ENCODE measurements around the gene NFATC4. TPM values are rescaled to one million over a fixed set of nuclear protein-coding genes. Genes with fewer than 3 reads are reported as not detected.

Gene NFATC4
- total RNA-seq, 1 donor from 2014 or later: 37.0 TPM

DNA sequence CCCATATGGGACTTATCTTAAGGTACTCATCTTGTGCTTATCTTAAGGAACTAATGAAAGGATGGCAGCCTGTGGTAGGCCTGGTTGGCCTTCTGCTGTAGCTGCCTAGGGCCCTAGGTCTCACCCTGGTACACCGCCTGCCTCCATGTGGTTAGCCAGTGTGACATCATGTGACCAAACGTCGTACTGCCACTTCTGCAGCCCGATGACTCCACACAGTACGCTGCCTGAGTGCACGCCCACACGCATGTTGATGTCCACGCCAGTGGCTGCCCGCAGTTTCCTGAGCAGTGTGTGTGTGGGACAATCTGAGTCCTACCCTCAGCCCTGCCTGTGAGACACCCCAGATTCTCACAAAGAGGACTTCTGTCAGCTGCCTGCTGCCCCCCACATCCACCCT is 38.2 kb upstream of the NFATC4 start:
- peaks cover 66% of the 10 kb centered on the region for H3K4me1 ChIP-seq
- no peak overlapping the region for H3K4me3 ChIP-seq
- peaks cover 12% of the 10 kb centered on the region for H3K36me3 ChIP-seq
- peak overlapping the region; percentile 60 for H3K27ac ChIP-seq
- ATAC-seq (peak; percentile 31 to 65), DNase-seq (peak; percentile 91)
- TF ChIP-seq, protein P1, sequence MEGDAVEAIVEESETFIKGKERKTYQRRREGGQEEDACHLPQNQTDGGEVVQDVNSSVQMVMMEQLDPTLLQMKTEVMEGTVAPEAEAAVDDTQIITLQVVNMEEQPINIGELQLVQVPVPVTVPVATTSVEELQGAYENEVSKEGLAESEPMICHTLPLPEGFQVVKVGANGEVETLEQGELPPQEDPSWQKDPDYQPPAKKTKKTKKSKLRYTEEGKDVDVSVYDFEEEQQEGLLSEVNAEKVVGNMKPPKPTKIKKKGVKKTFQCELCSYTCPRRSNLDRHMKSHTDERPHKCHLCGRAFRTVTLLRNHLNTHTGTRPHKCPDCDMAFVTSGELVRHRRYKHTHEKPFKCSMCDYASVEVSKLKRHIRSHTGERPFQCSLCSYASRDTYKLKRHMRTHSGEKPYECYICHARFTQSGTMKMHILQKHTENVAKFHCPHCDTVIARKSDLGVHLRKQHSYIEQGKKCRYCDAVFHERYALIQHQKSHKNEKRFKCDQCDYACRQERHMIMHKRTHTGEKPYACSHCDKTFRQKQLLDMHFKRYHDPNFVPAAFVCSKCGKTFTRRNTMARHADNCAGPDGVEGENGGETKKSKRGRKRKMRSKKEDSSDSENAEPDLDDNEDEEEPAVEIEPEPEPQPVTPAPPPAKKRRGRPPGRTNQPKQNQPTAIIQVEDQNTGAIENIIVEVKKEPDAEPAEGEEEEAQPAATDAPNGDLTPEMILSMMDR (IDR thresholded peaks at IDR 0.05): no peak
- intact Hi-C loops (cut with DNase I): loop anchor here (5.0 kb wide), 1 partner anchor 108 kb away; no protein-coding TSS in a partner anchor
- H3K9me3 ChIP-seq: no peaks in the 10 kb centered on the region
- H3K27me3 ChIP-seq (ENCODE audit: low read depth): peaks cover 6% of the 10 kb centered on the region

DNA sequence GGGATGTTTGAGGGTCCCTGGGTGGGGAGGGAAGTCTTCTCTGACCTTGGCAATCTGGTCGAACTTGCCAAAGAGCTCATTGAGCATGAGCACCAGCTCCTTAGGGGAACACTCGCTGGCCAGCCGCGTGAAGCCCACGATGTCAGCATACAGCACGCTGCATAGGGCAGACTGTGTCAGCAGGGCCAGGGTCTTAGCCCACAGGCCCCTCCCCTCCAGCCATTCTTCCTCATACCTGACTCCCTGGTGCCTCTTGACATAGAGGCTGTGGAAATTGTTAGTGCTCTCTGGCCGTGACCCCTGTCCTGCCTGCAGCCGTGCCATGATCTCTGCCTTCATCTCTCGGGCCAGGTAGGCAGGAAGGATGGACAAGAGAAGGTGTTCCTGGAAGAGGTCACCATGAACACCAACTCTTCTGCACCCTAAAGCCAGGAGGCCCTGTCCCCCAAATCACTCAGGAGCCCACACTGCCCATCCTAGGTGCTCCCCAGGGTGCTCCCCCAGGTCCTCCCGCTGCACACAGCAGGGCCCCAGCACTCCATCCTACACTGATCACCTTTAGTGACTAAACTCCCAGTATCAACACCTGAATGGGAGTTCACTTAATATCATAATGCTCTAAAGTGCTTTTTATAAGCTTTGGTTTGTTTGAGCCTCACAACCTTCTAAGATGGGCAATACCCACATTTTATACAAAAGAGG is 36.9 kb upstream of the NFATC4 start:
- Histone ChIP-seq H3K36me3 (peaks cover 10% of the 10 kb centered on the region), H3K27ac (no peak overlapping the region), H3K9me3 (no peaks in the 10 kb centered on the region), H3K4me3 (no peak overlapping the region), H3K27me3 (ENCODE audit: low read depth) (peaks cover 15% of the 10 kb centered on the region), H3K4me1 (peaks cover 79% of the 10 kb centered on the region)
- intact Hi-C loops (cut with DNase I): no loop called here
- ATAC-seq: no peak
- no peak for DNase-seq
- TF ChIP-seq, protein P1 (IDR thresholded peaks at IDR 0.05): no peak

DNA sequence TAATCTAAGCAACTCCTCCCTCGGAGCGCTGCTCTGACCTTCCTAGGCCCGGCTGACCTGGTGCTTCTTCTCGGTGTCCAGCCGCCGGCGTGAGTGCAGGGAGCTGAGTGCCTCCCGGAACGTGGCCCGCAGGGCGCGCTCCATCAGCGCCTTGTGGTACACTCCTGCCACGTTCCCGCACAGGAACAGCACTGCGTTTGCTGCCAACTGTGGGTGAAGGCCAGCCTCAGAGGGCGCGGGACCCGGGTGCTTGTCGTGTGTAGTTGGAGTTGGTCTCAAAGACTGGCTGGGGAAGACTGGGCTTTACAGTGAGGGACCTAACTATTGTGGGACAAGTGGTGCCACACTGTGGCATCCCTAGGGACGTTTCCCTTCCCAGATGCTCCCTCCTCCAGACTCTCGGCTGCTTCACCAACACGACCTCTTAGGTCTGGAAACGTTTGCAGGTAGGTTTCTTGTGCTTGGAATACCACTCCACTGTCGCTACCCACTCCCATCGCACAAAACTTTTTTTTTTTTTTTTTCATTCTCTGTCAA is 36.2 kb upstream of the NFATC4 start:
- ATAC-seq (no peak), DNase-seq (no peak)
- Histone ChIP-seq H3K36me3 (peaks cover 11% of the 10 kb centered on the region), H3K4me1 (peaks cover 81% of the 10 kb centered on the region), H3K9me3 (no peaks in the 10 kb centered on the region), H3K27me3 (ENCODE audit: low read depth) (peaks cover 15% of the 10 kb centered on the region), H3K4me3 (no peak overlapping the region), H3K27ac (no peak overlapping the region)
- TF ChIP-seq, protein P1 (IDR thresholded peaks at IDR 0.05): no peak
- intact Hi-C loops (cut with DNase I): no loop called here

DNA sequence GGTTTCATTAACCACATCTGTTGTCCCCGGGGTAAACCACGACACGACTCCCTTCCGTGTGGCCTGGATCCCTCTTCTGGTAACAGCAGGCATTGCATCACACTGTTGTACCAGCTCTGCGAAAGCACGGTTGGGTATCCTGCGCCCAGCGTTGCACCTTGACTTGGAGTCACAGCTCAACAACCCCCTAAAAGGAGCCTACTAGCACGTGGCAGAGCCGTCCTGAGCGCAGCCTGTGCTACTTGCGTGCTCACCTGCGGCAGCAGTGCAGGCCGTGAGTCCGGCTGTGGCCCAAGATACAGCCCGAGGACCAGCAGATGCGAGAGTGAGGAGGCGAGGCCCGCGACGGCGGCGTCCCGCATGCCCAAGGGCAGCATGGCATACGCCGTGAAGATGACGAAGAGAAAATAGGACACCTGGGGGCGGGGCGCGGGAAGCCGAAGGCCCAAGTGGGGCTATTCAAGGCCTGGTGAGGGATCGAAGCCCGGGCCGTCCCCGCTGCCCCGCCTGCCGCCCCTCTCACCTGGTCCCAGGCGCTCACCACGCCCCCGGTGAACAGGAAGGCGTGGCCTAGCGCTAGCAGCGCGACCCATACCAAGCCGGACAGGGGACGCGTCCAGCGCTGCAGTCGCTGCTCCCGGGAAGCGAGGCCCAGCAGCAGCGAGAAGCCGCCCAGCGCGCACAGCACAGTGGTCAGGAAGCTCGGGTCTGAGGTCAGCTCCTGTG is 35.6 kb upstream of the NFATC4 start:
- intact Hi-C loops (cut with DNase I): no loop called here
- Histone ChIP-seq H3K4me1 (peaks cover 76% of the 10 kb centered on the region), H3K4me3 (peak overlapping the region; percentile 58), H3K36me3 (peaks cover 17% of the 10 kb centered on the region), H3K27ac (no peak overlapping the region), H3K27me3 (ENCODE audit: low read depth) (peaks cover 15% of the 10 kb centered on the region), H3K9me3 (no peaks in the 10 kb centered on the region)
- TF ChIP-seq, protein P1 (IDR thresholded peaks at IDR 0.05): peak; percentile 69
- ATAC-seq (peak; percentile 80 to 82), DNase-seq (peak; percentile 79)

DNA sequence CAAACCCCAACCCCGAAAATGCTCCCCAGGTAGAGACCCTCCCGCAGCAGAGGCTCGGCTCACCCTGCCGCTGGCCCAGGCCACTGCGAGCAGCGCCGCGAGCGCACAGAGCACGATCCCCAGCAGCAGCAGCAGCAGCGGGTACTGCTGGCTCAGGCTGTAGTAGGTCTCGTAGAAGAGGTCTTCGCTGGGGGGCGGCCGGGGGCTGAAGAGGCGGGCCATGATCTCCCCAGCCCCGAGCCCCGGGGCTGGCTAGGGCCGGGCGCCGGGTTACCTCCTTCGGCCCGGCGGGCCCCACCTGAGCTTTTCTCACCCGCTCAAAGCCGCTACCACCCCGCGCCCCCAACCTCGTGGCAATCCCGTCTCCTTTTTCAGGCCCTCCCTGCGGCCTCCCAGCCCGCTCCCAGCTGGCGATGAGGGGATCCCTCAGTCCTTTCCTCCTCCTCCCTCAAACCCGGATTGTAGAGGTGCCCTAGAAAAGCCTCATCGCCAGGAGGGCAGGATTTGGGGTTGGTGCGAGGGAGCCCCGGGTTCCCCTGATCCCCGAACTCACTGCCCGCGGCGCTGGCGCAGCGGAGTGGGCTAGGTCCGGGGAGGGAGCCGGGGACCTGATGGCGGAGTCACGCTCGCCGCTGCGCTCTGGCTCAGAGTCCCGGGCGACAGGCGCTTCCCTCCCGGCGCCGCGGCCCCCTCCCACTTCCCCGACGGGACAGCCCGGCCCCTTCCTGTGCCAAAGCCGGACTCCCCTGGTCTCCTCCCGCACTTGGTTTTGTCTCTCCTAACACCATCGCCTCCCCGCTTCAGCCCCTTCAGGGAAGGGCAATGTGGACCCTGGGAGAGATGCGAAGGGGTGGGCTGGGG is 33.3 kb upstream of the NFATC4 start, which contains the start of gene ADCY4:
Gene ADCY4, minus strand, starts transcription at position 641 of the 861 bp plus-strand sequence. Its CDS starts 419 bp downstream, at position 222.
- DNase-seq: peak; percentile 66
- H3K4me3 ChIP-seq: peak within 1 kb of the TSS; percentile 58
- peak in 1 of 2 donors; percentile 21 for ATAC-seq
- H3K9me3 ChIP-seq: no peaks in the 10 kb centered on the region
- TF ChIP-seq, protein P1 (IDR thresholded peaks at IDR 0.05): no peak
- peaks cover 26% of the 10 kb centered on the region for H3K36me3 ChIP-seq
- intact Hi-C loops (cut with DNase I): no loop called here
- H3K27me3 ChIP-seq (ENCODE audit: low read depth): peaks cover 15% of the 10 kb centered on the region
- H3K27ac ChIP-seq: peak within 1 kb of the TSS; percentile 83
- H3K4me1 ChIP-seq: peaks cover 71% of the 10 kb centered on the region

Measured in lower lobe of right lung (tissue), 2 donors.